ENCODE results near the gene RPS6KC1. TPM values are rescaled to one million over a fixed set of nuclear protein-coding genes. Genes with fewer than 3 reads are reported as not detected.
"Not testable (repeated sequence)": the region's sequence is repeated elsewhere in the genome, so short reads cannot be mapped to it uniquely, and the experiment has no call there.

Gene RPS6KC1
- total RNA-seq, 1 experiment from 2014 or later: 20.5 TPM

- Histone ChIP-seq H3K27me3 (ENCODE audit: control insufficient read depth, insufficient read depth, low read length) (no peaks in the 10 kb centered on the region), H3K4me3 (ENCODE audit: low read depth in 2 of 2, low read length in 2 of 2) (no peak overlapping the region), H3K9me3 (ENCODE audit: control insufficient read depth, insufficient read depth, low read depth, low read length) (no peaks in the 10 kb centered on the region), H3K4me1 (ENCODE audit: control insufficient read depth, insufficient read depth, low read length) (no peaks in the 10 kb centered on the region), H3K36me3 (ENCODE audit: control insufficient read depth, insufficient read depth, low read length) (no peaks in the 10 kb centered on the region), H3K27ac (ENCODE audit: low read length) (no peak overlapping the region)
- intact Hi-C loops (cut with micrococcal nuclease; ENCODE audit: unreplicated experiment): no loop called here
- in situ Hi-C loops (cut with HindIII; ENCODE audit: low pct_unique_long_range_greater_than_20kb, low sequenced_read_pairs): no loop called here
- no peak for ATAC-seq
- BruUV-seq (replicated peaks): no TSS peak
- CTCF ChIA-PET: no interaction called here
- POLR2A ChIA-PET: no interaction called here
- no peak for DNase-seq (ENCODE audit: low read depth, low spot score)
- TF ChIP-seq CTCF (IDR thresholded peaks at IDR 0.05) (no peak), TCF7L2 (IDR thresholded peaks at IDR 0.05; ENCODE audit: low read depth, low read length) (no peak), SIN3A (IDR thresholded peaks at IDR 0.05; ENCODE audit: borderline replicate concordance, insufficient read depth, low read depth, low read length) (no peak), POLR2AphosphoS5 (IDR thresholded peaks at IDR 0.05; ENCODE audit: low read depth, low read length) (no peak), REST (IDR thresholded peaks at IDR 0.05; ENCODE audit: insufficient read depth in 1 of 2, low read depth in 2 of 2, low read length in 1 of 2) (no peak)
Measured at GRCh38 chr1:213138892-213139291, 87.9 kb downstream of the RPS6KC1 start.

GRCh38 chr1:213148905-213149304, 97.9 kb downstream of the RPS6KC1 start:
- Histone ChIP-seq H3K27ac (ENCODE audit: low read length) (no peak overlapping the region), H3K4me1 (ENCODE audit: control insufficient read depth, insufficient read depth, low read length) (no peaks in the 10 kb centered on the region), H3K27me3 (ENCODE audit: control insufficient read depth, insufficient read depth, low read length) (no peaks in the 10 kb centered on the region), H3K4me3 (ENCODE audit: low read depth in 2 of 2, low read length in 2 of 2) (no peak overlapping the region), H3K9me3 (ENCODE audit: control insufficient read depth, insufficient read depth, low read depth, low read length) (peaks cover 9% of the 10 kb centered on the region; the same call in 1 of the 2 replicates), H3K36me3 (ENCODE audit: control insufficient read depth, insufficient read depth, low read length) (no peaks in the 10 kb centered on the region)
- intact Hi-C loops (cut with micrococcal nuclease; ENCODE audit: unreplicated experiment): no loop called here
- DNase-seq (ENCODE audit: low read depth, low spot score) (no peak), ATAC-seq (no peak)
- in situ Hi-C loops (cut with HindIII; ENCODE audit: low pct_unique_long_range_greater_than_20kb, low sequenced_read_pairs): no loop called here
- no TSS peak for BruUV-seq (replicated peaks)
- ChIA-PET POLR2A (no interaction called here), CTCF (no interaction called here)
- TF ChIP-seq CTCF (IDR thresholded peaks at IDR 0.05) (no peak), SIN3A (IDR thresholded peaks at IDR 0.05; ENCODE audit: borderline replicate concordance, insufficient read depth, low read depth, low read length) (no peak), TCF7L2 (IDR thresholded peaks at IDR 0.05; ENCODE audit: low read depth, low read length) (no peak), POLR2AphosphoS5 (IDR thresholded peaks at IDR 0.05; ENCODE audit: low read depth, low read length) (no peak), REST (IDR thresholded peaks at IDR 0.05; ENCODE audit: insufficient read depth in 1 of 2, low read depth in 2 of 2, low read length in 1 of 2) (no peak)

- in situ Hi-C loops (cut with HindIII; ENCODE audit: low pct_unique_long_range_greater_than_20kb, low sequenced_read_pairs); CTCF ChIA-PET; H3K4me1 ChIP-seq (ENCODE audit: control insufficient read depth, insufficient read depth, low read length); H3K9me3 ChIP-seq (ENCODE audit: control insufficient read depth, insufficient read depth, low read depth, low read length); H3K27me3 ChIP-seq (ENCODE audit: control insufficient read depth, insufficient read depth, low read length); H3K27ac ChIP-seq (ENCODE audit: low read length); DNase-seq (ENCODE audit: low read depth, low spot score); H3K4me3 ChIP-seq (ENCODE audit: low read depth in 2 of 2, low read length in 2 of 2); BruUV-seq (replicated peaks); intact Hi-C loops (cut with micrococcal nuclease; ENCODE audit: unreplicated experiment); POLR2A ChIA-PET; H3K36me3 ChIP-seq (ENCODE audit: control insufficient read depth, insufficient read depth, low read length); ATAC-seq: not testable (repeated sequence)
Measured at GRCh38 chr1:213150090-213150489, 99.0 kb downstream of the RPS6KC1 start.

All from Panc1 (cell line).